RPMI8226 (cell line): ENCODE measurements around the gene SMAD5.

ENCODE experiments used
- DNase-seq: peaks from one replicate; pipeline ENCODE4 v3.0.0-alpha.2; 2015

Gene SMAD5

DNA sequence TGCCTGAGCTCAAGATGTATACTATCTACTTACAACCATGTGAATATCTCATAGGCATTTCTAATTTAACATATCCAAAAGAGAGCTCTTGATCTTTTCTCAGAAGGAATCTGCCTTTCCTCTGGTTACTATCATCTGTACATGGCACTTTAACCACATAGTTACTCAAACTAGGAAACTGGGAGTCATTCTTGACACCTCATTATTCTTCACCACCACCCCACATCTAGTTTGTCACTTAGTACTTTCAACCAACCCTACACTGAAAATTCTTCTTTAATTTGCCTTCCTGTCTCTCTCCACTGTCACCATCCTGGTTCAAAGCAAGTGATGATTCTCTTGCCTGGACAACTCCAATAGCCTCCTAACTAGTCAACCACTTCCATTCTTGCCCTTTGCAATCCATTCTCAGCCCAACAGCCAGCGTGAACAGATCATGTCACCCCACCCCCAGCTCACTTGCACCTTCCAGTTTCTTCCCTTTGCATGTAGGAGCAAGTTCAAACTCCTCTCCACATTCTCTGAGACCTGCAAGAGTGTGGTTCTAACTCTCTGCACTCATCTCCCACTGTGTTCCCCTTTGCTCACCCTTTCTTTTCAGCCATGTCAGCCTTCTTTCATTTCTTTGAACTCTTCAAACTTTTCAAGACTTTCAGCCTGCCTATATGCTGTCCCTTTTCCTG, 17.3 kb upstream of the SMAD5 start:
- no peak for DNase-seq

DNA sequence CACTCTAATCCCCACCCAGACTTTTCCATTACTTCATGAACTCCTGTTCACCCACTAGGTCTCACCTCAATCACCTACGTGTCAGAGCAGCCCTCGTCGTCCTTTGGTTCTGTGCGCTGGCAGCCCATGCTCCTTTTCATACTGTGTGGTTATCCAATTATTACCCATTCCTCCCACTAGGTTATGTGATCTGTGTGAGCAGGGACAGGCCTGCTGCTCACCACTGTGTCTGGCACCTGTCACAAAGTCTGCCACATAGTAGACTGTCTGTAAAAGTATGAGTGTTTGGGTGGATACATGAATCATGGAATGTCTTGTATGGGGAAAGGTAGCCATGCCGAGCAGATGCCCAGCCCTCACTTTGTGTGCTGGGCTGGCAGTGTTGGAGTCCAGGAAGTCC, 12.1 kb upstream of the SMAD5 start:
- DNase-seq: no peak

DNA sequence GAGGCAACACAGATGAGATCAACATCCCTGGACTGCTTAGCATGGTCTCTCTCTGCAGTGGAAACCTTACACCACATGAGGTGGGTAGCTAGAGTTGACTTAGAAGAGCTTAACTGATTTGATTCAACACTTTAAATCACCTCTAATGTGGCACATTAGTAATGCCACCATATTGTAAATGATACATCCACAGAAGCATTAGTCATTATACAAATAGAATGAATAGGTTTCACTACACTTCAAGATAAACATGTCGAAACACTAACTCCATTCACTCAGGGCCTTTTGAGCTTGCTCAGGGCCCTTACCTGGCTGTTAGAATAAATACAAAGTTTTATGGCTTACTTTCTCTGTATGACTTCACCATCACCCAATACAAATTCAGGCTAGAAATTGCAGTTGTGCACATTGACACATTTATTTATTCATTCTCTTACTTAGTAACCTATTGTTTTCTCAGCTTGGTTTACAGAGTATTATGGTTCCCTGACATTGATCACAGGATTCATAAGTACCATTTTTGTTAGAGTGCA, 9.3 kb upstream of the SMAD5 start:
- DNase-seq: no peak

DNA sequence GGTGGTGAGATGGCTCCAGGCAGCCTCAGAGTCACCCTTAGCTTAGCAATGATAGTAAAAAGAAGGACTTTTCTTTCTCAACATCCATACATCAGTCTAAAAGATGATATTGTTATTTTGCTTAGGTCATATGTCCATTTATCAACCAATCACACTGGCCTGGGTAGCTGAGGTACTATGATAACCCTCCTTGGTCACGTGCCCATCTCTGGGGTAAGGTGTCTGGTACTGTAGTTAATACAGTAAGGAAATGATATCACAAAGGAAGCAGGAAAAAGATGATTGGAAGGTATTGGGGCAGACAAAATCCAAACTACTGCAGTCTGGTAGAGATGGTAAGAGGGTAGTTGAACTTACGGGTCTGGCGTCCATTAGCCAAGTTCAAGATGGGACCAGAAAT, 5.1 kb upstream of the SMAD5 start:
- no peak for DNase-seq

DNA sequence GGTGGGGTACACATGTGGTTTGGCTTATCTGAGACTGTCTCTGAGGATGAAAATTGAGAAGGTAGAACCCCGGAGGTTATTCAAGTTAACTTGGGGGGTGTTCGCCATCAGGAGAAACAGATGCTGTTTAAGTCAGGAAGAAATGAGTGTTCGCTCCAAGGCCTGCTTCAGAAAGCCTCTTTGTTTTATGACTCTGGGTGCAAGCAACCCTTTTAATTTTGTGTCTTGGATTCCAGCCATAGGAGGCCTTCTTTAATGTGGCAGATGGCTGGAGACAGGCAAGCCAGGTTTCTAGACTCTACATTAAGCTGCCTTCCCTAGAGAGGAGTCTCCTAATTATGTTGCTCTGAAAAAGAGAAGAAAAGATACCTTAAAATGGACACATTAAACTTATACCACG, 4.2 kb upstream of the SMAD5 start:
- no peak for DNase-seq

DNA sequence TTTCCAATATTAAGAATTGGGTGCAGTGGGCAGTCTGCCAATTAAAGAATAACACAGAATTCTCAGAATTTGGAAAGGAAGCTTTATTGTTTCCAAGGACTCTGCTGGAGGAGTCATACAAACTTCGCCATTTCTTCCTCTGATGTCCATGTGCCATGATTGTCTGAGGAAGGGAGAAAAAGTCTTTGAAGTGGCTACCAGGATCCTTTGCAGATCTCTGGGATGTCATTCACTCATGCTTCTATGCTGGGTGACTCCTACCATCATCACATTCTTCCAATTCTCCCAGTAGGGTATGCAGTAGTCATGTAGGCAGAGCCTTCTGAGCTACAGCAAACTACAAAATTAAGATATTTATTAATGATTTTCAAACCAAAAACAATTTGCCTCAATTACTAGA, 3.2 kb upstream of the SMAD5 start:
- no peak for DNase-seq

DNA sequence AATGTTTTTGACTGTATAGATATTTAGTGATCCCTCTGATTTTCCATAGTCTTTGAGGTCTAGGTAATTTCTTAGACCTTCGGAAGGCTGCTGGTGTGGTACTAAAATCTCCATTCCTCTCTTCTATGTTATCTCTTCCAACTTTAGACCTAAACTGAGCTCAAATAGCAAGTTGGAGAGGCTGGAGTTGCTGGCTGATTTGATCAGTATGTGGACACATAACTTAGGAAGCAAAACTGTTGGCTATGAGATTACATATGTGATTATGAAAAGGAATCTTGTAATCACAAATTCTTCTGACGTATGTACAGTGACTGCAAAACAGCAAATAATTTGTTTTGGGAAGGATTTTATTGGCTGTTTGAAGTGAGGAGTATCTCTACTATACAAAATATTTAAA, 2.1 kb upstream of the SMAD5 start:
- no peak for DNase-seq

DNA sequence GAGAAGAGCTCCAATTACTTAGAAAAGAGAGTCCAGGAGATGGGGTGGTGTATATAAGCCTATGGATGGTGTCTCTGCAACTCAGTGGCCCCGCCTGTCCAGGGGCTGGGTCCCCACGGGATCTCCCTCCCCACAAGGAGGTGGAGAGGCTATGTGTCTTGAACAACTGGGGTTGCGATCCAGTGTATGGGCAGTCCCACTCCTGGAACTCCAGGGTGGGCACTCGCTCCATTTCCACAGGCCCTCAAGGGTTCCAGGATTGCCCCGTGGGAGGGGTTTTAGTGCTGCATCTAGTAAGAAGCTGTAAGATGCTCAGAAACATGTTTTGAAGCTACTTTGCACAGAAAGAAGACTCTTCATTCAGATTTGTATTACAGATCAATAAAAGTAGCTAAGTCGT, 558 bp upstream of the SMAD5 start:
- DNase-seq: no peak

DNA sequence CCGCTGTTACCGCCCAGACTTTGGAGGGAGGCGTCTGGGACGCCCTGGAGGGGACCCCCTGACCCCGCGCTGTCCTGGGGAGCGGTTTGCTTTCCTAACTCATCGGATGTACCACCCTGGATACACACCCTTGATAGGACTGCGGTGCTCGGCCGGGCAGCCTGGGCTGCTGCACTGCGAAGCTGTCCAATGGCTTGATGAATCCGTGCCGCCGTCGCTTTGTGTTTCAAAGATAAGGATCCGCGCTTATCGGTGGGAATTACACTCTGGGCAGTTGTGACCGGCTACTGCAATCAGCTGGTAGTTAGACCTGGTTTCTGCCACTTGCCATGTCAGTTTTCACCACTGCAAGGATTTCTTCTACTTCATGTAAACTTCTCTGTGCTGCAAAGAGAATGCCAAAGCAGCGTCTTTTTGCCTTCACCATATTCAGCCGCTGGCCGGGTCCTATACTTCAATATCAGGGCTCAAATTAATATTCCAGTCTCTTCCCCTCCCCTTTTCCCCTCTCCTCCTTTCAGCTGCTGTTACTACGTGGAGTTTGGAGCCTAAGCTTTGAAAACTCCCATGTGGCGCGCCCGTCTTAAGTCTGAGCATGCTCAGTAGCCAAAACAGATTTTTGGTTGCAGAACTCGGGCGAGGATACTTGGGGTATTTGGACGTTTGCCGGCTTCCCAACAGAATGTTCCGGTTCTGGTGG, 727 bp downstream of the SMAD5 start:
- peak; percentile 54 for DNase-seq

DNA sequence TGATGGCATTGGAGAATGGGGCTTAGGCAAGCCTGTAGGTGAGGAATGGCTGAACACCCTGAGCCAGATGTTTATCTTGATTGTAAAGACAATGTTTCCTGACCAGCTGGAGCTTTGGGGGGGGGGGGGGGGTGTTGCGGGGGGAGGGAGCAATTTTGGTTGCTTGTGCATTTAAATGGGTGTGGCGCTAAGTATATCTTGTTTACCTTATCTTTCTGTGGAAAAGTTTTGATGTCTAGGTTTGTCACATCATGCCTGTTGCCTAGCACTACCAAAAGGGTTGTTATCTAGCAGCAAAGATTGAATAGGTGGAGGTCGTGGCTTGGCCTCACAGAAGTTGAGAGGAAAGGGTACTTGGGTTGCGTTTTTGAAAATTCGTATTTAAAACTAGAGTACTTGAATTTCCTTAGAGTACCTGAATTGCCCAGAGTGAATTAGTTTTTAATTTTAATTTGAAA, 1.3 kb downstream of the SMAD5 start:
- DNase-seq: no peak

DNA sequence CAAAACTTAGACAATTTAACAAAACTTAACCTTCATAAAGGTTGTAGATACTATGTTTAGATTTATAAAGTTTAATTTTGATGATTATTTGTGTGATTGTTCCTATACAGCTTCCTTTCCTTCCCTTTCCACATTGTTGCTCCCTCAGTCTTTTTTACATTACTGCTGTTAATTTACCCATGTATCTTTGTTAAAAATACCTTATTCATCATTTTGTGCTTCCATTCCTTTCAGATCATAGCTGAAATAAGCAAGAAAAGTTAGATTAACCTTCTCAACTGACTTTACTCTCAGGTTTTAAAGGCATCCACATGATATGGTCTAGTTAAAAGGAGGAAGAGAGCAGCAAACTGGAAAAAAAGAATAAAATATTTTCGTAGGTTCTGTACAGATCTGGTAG, 2.0 kb downstream of the SMAD5 start:
- no peak for DNase-seq

DNA sequence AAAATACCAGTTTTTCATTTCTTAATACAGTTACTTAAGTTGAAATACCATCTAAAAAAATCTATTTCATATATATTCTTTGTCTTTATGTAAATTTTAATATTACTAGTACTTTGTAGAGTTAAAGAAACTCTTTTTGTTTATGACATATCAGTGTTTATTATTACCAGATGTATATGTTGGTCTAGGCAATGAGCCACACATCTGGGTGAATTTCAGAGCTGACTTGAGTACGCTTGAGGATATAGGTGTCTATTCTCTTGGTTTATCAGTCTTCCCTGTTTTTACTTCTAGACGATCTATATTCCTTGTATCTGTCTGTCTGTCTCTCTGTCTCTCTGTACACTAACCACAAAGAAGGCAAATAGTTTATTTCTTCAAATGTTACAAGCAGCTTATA, 2.9 kb downstream of the SMAD5 start:
- no peak for DNase-seq

DNA sequence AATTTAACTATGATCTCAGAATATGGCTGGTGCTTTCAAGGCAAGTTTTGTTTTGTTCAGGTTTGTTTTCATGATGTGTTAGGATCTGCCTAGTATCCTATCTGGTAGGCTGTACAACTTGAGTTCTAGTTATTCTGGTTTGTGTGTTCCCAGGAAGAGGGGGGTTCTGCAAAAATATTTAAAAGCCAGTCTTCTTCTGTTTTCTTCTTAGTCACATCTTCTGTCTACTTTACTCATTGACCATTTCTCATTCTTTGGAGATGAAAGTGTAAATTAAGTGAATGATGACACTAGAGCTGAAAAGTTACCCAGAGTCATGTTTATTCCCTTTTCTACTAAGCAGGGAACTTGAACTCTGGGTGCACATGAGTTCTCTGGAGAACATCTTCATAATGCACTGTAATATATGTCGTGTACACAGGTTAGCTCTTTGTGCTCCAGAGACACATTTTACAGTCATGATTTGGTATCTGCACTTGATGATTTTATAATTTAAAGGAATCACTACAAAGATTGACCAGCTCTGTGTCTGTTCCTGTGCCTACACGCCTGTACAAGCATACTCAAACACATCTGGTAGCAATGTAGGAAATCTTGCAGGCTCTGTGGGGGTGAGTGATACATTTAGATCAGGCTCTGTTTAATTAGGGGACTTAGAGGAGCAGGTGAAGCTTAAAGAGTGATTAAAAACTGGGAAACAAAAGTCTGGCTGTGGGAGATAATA, 5.0 kb downstream of the SMAD5 start:
- no peak for DNase-seq

DNA sequence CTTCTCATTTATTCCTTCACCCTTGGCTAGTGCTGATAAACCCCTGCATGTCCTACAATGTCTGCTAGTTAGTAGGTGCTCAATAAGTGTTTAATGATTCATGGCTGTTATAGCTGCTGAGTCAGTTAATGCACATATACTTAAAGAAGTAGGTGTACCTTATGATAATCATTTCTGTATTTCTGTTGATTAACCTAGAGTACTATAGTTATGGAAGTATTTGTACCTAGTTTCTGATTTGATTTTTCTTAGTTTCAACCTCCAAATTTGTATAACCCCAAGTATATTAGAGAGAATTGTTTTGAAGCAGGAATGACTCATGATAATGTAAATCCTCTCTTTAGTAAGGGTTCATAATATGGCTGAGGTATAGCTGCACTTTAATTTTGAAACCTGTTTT, 8.9 kb downstream of the SMAD5 start:
- DNase-seq: no peak

DNA sequence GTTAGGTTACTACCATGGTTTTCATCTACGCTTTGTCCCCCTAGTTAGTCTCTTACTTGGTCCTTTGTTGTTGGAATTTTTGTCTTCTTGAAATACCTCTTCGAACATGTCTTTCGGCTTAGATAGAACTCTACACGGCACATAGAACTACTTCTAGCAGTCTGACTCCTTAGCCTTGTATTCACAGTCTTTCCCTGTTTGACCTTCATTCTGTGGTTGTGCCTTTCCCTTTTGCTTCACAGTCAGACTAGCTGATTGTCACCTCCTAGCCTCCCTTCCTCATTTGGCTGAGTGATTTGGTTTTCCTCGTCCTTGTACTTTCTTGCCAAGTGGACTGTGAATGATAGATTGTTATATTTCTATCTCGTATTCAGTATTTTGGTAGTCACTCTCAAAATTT, 10.7 kb downstream of the SMAD5 start:
- DNase-seq: no peak

DNA sequence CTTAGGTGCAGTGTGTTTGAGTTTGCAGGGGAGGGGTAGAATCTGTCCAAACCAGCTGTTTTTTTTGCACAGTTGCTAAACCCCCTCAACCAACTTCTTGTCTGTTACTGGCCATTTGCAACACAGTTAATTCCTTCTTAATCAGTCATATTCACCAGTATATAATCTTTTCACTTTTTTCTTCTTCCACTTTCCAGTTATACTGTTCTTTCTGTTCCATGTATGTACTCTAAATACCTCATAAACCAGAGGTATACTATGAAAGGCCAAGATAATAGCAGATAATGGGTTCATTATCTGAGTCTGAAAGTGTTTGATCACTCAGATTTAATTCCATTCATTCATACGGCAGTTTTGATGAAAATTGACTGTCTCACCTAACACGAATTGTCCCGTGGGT, 11.1 kb downstream of the SMAD5 start:
- DNase-seq: no peak

DNA sequence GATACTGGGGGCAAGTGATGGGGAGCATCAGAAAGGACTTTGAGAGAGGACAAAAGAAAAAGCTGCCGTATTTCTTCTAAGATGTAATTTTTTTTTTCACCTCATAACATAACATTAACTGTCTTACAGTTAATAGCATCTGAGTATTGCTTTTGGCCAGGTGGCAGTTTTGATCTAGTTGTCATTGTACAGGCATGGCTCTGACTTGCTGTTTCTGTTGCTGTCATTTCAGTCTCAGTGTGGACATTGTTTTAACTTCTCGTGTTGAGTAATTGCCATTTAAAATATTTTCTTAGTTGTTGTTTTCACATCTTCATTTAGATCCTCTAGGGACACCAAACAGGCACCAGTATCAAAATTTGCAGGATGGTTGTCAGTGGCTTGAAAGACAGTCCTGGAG, 12.4 kb downstream of the SMAD5 start:
- no peak for DNase-seq

DNA sequence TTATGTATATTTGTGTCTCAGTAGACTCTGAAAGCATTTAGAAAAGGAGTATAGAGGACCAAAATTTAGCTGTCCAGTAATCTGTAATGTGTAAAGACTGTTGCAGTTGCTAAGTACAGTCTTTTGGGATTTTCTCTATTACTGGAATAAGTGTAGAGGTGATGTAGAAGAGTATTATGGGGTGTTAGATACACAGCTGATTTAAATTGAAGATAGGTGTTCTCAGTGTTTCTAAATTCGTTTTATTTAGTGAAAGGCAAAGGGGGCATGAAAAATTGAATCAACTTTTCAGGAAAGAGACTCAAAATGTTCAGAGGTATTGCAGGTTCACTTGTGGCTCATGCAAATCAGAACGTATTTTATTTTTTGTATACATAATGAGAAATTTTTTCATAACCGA, 13.6 kb downstream of the SMAD5 start:
- no peak for DNase-seq

DNA sequence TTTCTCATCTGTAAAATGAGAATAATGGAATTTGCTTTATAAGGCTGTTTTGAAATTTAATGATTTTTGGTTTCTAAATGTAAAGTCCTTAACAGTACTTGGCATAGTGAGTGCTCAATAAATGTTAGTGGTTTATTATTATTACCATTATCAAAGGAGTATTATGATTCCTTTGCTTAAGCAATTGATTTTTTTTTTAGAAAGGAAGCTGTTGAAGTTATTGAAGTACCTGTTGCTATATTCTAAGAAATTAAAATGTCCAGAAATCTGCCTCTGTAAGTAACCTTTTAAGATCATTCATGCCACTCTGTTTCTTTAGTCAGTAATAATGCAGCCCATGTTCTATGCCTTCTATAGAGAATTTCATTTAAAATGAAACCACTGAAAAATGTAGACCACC, 15.0 kb downstream of the SMAD5 start:
- DNase-seq: no peak

DNA sequence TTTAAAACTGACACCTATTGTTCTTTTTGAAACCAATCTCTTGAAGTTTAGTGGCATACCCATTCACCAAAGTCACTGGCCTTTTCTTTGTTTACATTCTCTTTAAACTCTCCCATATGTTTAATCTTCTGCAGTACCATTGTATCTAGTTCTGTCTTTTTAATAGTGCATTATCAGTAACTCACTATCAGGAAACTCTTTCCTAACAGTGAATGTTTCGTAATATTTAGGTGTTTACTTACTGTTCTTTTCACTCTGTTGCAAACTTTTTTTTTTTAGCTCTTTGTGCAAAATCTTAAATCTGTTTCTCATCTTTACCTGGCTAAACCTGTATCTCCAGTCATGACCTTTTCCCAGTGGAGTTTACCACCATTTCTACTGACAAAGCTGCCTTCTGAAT, 17.2 kb downstream of the SMAD5 start:
- DNase-seq: no peak

DNA sequence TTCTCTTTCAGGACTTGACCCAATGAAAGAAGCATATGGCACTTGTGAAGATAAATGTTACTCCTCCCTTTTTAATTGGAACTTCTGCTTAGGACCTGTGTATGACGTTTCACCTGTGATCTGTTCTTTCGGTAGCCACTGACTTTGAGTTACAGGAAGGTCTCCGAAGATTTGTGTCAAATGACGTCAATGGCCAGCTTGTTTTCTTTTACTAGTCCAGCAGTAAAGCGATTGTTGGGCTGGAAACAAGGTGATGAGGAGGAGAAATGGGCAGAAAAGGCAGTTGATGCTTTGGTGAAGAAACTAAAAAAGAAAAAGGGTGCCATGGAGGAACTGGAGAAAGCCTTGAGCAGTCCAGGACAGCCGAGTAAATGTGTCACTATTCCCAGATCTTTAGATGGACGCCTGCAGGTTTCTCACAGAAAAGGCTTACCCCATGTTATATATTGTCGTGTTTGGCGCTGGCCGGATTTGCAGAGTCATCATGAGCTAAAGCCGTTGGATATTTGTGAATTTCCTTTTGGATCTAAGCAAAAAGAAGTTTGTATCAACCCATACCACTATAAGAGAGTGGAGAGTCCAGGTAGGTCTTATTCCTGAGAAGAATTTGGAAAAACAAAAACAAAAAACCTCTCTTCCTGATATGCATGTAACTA, 21.1 kb downstream of the SMAD5 start:
- no peak for DNase-seq

DNA sequence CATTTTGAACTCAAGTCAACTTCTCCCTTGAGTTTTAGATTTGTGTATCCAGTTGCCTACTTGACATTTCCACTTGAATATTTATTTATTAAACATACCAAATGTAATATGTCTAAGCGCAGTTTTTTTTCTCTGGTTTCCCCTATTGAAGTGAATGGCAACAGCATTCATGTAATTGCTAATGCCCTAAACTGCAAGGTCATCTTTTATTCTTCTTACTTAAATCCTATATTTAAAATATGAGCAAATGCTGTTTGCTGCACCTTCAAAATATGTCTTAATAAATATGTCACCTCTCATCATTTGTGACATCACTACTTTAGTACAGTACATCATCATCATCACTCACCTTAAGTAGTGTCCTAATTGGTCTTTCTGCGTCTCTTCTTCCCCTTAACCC, 22.4 kb downstream of the SMAD5 start:
- no peak for DNase-seq

DNA sequence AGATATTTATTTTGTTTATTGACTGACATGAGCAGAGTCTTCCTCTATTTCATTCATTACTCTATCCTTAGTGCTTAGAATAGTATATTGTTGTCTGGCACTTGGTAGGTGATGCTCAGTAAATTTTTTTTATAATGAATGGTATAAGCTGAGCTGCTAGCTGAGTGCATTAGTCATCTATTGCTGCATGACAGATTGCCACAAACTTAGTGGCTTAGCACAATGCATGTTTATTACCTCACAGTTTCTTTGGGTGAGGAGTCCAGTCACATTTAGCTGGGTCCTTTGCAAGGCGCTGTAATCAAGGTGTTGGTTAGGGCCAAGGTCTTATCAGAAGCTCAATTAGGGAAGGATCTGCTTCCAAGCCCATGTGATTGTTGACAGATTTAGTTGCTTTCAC, 23.1 kb downstream of the SMAD5 start:
- no peak for DNase-seq

DNA sequence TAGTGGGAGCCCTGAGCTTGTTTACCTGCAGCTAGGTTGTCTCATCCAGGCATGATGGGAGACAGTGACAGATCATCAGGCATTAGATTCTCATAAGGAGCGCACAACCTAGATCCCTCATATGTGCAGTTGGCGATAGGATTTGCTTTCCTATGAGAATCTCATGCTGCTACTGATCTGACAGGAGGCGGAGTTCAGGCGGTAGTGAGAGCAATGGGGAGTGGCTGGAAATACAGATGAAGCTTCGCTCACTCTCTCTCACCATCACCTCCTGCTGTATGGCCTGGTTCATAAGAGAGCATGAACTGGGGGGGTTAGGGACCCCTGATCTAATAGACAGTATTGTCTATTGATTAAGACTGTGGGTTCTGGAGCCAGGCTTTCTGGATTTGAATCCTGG, 24.9 kb downstream of the SMAD5 start:
- no peak for DNase-seq
